Activated naive CD4-positive, alpha-beta T cell treated with anti-CD3 and anti-CD28 coated beads, Interleukin-2, amount 50 U/mL, for 24 hours (primary cell): ENCODE measurements around the gene FARP1.

Experiments
- H3K27ac Mint-ChIP-seq: one replicate; pipeline ENCODE4 v1.8.0; 2021; ENCODE audit warnings: mild to moderate bottlenecking, mixed read lengths
- H3K27me3 Mint-ChIP-seq: one replicate; pipeline ENCODE4 v1.8.0; 2021; ENCODE audit warnings: mixed read lengths
- H3K36me3 Mint-ChIP-seq: one replicate; pipeline ENCODE4 v1.8.0; 2021; ENCODE audit warnings: mixed read lengths
- H3K4me1 Mint-ChIP-seq: one replicate; pipeline ENCODE4 v1.8.0; 2021; ENCODE audit warnings: mixed read lengths
- H3K4me3 Mint-ChIP-seq: one replicate; pipeline ENCODE4 v1.8.0; 2021; ENCODE audit warnings: mild to moderate bottlenecking, mixed read lengths
- H3K9me3 Mint-ChIP-seq: one replicate; pipeline ENCODE4 v1.8.0; 2021; ENCODE audit warnings: mixed read lengths

Gene FARP1

DNA sequence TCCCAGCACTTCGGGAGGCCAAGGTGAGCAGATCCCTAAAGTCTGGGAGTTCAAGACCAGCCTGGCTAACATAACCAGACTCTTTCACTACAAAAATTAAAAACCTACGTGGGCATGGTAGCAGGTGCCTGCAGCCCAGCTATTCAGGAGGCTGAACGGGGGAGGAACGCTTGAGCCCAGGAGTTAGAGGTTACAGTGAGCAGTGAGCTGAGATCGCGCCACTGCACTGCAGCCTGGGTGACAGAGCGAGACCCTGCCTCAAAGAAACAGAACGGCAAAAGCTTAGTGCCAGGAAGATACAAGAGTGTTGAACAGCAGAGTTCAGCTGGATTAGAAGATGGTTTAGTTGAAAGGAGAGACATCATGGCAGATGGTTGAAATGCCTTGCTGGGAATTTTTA is 58.3 kb downstream of the FARP1 start:
- Mint-ChIP-seq H3K9me3 (peaks cover 7% of the 10 kb centered on the region), H3K36me3 (no peaks in the 10 kb centered on the region), H3K27me3 (no peaks in the 10 kb centered on the region), H3K4me1 (no peaks in the 10 kb centered on the region), H3K4me3 (no peak overlapping the region), H3K27ac (no peak overlapping the region)

DNA sequence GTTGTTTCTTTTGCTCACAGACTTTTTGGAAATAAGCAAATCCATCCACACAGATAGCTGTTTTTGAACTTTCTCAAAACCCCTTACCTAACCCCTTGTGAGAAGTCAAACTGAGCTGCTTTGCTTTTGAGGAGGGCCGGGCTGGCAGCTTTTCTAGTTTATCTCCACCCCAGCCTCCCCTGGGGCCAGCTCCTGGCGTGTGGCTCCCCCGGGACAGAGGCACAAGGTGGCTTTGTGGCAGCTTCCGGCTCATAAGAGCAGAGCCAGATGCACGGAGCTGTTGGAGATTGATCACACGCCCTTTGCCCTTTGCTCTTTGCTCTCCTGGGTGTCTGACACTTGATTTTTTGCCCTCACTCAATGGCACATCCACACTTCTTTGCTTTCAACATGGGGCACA is 59.1 kb downstream of the FARP1 start:
- Mint-ChIP-seq H3K36me3 (no peaks in the 10 kb centered on the region), H3K4me3 (no peak overlapping the region), H3K9me3 (peaks cover 15% of the 10 kb centered on the region), H3K4me1 (no peaks in the 10 kb centered on the region), H3K27ac (no peak overlapping the region), H3K27me3 (no peaks in the 10 kb centered on the region)

DNA sequence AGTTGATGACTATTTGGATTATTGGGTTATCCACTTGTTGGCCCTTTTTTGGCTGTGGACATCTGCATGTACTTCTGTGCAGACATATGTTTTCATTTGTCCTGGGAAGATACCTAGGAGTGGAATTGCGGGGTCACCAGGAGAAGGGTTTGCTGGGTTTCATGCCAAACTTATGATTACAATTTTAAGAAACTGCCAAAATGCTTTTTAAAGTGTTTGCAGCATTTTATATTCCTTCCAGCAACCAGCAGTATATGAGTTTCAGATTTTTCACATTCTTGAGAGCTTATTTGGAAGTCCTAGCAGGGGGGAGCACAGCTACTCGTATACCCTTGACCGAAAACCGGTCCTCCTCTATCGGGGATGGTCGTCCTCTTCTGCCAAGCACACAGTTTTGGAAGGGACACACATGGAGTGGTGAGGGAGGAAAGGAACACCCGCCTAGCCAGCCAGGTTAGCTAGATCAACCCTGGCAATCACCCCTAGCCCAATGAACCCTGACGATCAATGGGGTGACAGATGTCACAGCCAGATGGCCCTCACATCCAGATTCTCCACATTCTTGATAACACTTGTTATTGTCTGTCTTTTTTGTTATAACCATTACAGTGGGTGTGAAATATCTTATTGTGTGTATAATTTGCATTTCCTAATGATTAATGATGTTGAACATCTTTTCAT is 60.9 kb downstream of the FARP1 start:
- Mint-ChIP-seq H3K27ac (no peak overlapping the region), H3K9me3 (peaks cover 17% of the 10 kb centered on the region), H3K27me3 (peaks cover 3% of the 10 kb centered on the region), H3K4me3 (no peak overlapping the region), H3K36me3 (no peaks in the 10 kb centered on the region), H3K4me1 (no peaks in the 10 kb centered on the region)

DNA sequence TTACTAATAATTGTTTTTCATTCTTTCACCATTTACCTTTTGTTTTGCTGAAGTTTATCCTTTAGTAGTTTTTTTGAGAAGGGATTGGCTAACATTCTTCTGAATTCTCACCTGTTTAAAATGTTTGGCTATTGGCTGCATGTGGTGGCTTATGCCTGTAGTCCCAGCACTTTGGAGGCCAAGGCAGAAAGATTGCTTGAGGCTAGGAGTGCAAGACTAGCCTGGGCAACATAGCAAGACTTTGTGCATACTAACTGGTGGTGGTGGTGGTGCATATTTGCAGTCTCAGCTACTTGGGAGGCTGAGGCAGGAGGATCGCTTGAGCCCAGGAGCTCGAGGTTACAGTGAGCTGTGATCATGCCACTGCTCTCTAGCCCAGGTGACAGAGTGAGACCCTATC is 61.7 kb downstream of the FARP1 start:
- Mint-ChIP-seq H3K4me3 (no peak overlapping the region), H3K9me3 (peaks cover 17% of the 10 kb centered on the region), H3K4me1 (no peaks in the 10 kb centered on the region), H3K36me3 (no peaks in the 10 kb centered on the region), H3K27ac (no peak overlapping the region), H3K27me3 (peaks cover 3% of the 10 kb centered on the region)

DNA sequence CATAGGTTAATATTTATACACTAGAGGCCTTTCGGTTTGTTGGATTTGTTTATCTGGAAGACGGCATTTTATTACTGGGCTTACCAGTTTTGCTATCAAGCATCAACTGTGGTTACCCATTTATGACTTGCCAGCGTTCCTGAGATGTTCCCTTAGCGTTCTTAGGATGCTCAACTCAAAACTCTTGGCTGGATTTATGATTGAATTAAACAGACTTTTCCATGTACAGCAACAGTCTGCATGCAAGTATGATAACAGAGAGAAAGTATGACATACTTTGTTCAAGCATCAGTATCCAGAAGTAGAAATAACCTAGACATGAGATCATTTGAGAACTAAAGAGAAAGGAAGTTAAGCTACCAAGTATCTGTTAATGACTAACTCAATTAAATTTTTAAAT is 64.1 kb downstream of the FARP1 start:
- Mint-ChIP-seq H3K9me3 (peaks cover 17% of the 10 kb centered on the region), H3K4me3 (no peak overlapping the region), H3K27me3 (peaks cover 6% of the 10 kb centered on the region), H3K4me1 (no peaks in the 10 kb centered on the region), H3K36me3 (no peaks in the 10 kb centered on the region), H3K27ac (no peak overlapping the region)

DNA sequence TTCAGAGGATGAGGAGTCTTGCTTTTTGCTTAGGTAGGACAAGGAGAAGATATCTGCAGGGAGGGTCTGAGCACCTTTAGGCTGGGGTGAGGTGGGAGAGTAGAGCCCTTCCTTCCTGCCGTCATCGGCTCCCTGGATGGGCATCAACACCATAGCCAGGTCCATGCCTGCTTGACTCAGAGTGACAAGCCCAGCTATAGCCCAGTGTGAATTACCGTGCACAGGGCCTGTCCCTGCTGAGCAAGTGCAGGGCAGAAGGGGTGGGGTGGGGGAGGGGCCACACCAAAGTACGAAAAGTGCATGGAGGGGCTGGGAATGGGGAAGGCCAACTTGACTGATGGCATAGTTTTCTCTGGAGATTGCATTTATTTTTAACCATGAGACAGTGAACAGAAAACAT is 64.5 kb downstream of the FARP1 start:
- H3K9me3 Mint-ChIP-seq = peaks cover 17% of the 10 kb centered on the region
- no peak overlapping the region for H3K4me3 Mint-ChIP-seq
- no peaks in the 10 kb centered on the region for H3K4me1 Mint-ChIP-seq
- H3K27ac Mint-ChIP-seq = no peak overlapping the region
- H3K36me3 Mint-ChIP-seq = no peaks in the 10 kb centered on the region
- H3K27me3 Mint-ChIP-seq = peaks cover 6% of the 10 kb centered on the region

DNA sequence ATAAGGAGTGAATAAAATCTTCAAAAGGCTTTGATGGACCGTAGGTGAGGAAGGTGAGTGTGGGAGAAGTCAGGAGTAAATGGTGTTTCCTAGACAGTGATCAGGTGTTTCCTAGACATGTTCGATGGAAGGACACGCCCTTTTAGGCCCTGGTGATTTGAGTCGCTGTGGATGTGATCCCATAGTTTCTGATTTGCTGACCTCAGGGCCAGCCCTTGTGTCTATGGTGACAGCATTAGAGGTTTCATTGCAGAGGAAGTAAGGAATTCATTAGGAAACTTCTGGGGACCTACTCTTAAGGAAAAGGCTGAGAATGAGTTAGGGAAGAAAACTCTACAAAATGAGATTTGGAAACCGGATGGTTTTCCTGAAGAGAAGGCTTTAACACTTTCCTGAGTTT is 65.7 kb downstream of the FARP1 start:
- peaks cover 6% of the 10 kb centered on the region for H3K27me3 Mint-ChIP-seq
- H3K36me3 Mint-ChIP-seq = no peaks in the 10 kb centered on the region
- no peaks in the 10 kb centered on the region for H3K4me1 Mint-ChIP-seq
- H3K9me3 Mint-ChIP-seq = peaks cover 17% of the 10 kb centered on the region
- no peak overlapping the region for H3K27ac Mint-ChIP-seq
- no peak overlapping the region for H3K4me3 Mint-ChIP-seq

DNA sequence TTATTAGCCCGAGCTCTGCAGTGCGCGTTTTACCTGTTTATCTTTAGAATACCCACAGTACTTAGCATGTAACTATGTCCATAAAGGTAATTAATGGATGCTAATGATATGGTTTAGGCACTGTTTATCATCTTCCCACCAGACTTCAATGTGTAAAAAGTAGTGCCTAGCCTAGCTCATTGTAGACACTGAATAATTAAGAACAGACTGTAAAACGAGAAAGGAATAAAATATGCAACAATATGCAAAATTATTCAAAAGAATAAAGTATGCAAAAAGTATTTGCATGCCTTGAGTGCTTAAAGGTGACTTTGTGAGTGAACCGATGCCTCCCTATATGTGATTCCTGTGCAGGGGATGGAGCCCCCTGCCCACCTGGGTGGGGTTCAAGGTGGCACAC is 69.9 kb downstream of the FARP1 start:
- Mint-ChIP-seq H3K27ac (no peak overlapping the region), H3K9me3 (no peaks in the 10 kb centered on the region), H3K4me1 (no peaks in the 10 kb centered on the region), H3K27me3 (peaks cover 9% of the 10 kb centered on the region), H3K4me3 (no peak overlapping the region), H3K36me3 (no peaks in the 10 kb centered on the region)

DNA sequence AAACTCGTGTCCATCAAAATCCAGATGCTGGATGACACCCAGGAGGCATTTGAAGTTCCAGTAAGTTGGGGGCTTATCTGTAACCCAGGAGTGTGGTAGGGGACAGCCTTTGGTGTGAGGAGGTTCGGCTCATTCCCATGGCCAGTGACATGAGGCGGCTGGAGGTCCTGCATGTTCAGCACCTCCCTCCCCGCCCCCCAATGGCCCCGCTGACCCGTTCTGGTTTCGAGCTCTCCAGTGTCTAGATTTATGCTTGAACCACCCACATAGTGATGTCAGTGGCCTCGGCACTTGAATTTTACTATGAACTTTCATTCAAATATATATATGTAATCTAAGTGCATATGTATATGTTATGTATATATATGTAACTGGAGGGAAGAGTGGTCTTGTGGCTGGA is 70.5 kb downstream of the FARP1 start:
- H3K27me3 Mint-ChIP-seq = peaks cover 9% of the 10 kb centered on the region
- H3K4me1 Mint-ChIP-seq = no peaks in the 10 kb centered on the region
- H3K9me3 Mint-ChIP-seq = no peaks in the 10 kb centered on the region
- no peaks in the 10 kb centered on the region for H3K36me3 Mint-ChIP-seq
- H3K4me3 Mint-ChIP-seq = no peak overlapping the region
- no peak overlapping the region for H3K27ac Mint-ChIP-seq

DNA sequence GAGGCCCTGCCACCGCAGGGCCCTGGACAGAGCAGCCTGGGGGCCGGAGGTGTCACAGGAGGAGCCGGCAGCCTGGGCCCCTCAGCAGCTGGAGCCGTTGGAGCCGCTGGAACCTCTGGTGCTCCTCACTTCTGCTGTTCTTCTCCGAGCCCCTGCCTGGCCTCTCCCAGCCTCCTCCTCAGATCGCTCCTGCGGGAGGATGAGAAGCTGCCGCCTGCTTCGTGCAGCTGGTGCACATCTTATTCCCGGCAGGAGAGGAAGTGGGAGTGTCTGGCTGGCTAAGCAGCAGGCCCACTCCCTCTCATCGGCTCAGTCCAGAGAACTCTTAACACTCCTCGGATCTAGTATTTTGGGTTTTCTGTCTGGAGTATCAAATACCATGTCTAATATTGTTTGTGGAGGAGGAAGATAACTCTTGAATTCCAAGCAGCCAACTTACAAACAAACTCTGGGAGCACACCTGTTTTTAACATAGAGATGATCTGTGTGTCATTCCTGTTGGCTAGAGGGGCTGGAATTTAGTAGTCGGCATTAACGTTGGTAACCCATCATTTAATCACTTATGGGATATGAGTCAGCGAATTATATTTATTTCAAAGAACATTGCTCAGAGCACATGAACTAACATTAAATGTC is 71.2 kb downstream of the FARP1 start:
- no peaks in the 10 kb centered on the region for H3K4me1 Mint-ChIP-seq
- H3K4me3 Mint-ChIP-seq = no peak overlapping the region
- no peaks in the 10 kb centered on the region for H3K9me3 Mint-ChIP-seq
- no peaks in the 10 kb centered on the region for H3K36me3 Mint-ChIP-seq
- H3K27me3 Mint-ChIP-seq = peaks cover 5% of the 10 kb centered on the region
- H3K27ac Mint-ChIP-seq = no peak overlapping the region

DNA sequence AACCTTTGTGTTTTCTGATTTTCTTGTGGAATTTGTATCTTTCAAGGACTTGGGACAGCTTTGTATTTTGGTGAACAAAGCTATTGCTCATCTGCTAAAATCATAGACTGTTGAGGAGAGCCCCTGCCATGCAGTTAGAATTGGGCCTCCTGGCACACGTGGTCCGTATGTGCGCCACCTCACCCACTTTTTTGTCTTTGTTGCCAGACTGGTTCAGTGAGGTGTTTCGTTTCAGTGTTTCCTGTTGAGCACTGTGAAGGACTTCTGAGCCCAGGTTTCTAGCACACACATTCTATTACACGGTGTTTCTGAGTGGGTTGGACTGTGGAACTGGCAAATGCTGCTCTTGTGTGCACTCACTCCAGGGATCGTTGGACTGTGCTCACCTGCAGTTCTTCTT is 71.8 kb downstream of the FARP1 start:
- no peaks in the 10 kb centered on the region for H3K4me1 Mint-ChIP-seq
- no peak overlapping the region for H3K27ac Mint-ChIP-seq
- H3K36me3 Mint-ChIP-seq = no peaks in the 10 kb centered on the region
- no peak overlapping the region for H3K4me3 Mint-ChIP-seq
- H3K27me3 Mint-ChIP-seq = peaks cover 5% of the 10 kb centered on the region
- no peaks in the 10 kb centered on the region for H3K9me3 Mint-ChIP-seq

DNA sequence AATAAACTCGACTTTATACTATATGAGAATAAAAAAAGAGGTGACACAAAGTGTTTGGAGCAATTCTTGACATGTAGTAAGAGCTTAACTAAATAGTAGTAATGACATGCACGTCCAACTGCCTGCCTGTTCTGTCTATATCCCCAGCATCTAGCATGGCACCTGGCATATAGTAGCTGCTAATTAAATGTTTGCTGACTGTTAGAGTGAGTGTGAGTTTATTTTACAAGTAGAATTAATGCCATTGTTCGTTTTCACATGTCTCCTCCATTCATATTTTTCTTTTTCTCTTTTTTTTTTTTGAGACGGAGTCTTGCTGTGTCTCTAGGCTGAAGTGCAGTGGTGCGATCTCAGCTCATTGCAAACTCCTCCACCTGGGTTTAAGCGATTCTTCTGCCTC is 72.6 kb downstream of the FARP1 start:
- Mint-ChIP-seq H3K9me3 (no peaks in the 10 kb centered on the region), H3K4me1 (no peaks in the 10 kb centered on the region), H3K27ac (no peak overlapping the region), H3K27me3 (peaks cover 5% of the 10 kb centered on the region), H3K36me3 (no peaks in the 10 kb centered on the region), H3K4me3 (no peak overlapping the region)

DNA sequence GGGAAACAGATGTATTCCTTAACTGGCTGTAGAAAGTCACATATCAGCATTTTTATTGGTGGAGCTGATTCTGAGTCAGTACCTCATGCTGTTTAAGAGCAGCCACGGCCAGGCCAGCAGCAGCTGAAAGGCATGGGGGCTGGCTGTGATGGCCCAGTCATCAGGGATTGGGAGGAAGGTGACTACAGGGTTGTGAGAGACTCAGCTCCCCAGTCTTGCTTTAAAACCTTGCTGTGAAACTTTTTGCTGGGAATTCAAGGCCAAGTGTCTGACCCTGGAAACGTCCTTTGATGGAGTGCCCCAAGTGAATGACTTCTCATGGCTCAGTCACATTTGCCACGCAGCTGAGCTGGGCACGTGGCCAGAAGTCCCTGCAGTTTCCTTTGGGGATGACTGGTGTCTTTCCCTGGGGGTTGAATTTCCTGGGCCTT is 73.3 kb downstream of the FARP1 start:
- H3K4me1 Mint-ChIP-seq = no peaks in the 10 kb centered on the region
- peaks cover 3% of the 10 kb centered on the region for H3K27me3 Mint-ChIP-seq
- H3K27ac Mint-ChIP-seq = no peak overlapping the region
- H3K36me3 Mint-ChIP-seq = no peaks in the 10 kb centered on the region
- no peaks in the 10 kb centered on the region for H3K9me3 Mint-ChIP-seq
- H3K4me3 Mint-ChIP-seq = no peak overlapping the region

DNA sequence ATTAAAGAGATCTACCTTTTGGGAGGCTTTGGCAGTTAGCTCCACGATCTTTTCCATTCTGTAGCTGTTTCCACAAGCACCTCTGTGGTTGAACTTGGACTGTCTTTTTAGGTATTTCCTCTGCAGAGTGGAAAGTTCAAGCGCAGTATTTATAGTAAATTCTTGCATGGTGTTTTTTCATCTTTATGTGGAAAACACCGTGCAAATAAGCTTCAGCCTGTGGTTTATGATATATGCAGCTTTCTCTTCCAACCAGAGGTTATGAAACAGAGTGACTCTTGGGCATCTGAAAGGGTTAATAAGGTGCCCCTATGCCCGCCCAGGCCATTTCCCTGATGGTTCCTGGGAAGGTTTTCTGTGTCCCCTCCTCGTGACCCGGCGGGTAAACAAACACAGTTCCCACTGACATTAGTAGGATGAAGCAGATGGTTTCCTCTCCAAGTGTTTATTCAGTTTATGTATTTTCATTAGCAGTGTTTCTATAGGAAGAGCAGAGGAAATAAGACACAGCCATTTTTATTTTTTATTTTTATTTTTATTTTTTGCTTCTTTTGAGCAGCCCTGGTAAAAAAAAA is 73.9 kb downstream of the FARP1 start:
- H3K27ac Mint-ChIP-seq = no peak overlapping the region
- H3K27me3 Mint-ChIP-seq = peaks cover 4% of the 10 kb centered on the region
- H3K4me1 Mint-ChIP-seq = no peaks in the 10 kb centered on the region
- no peak overlapping the region for H3K4me3 Mint-ChIP-seq
- no peaks in the 10 kb centered on the region for H3K36me3 Mint-ChIP-seq
- no peaks in the 10 kb centered on the region for H3K9me3 Mint-ChIP-seq

DNA sequence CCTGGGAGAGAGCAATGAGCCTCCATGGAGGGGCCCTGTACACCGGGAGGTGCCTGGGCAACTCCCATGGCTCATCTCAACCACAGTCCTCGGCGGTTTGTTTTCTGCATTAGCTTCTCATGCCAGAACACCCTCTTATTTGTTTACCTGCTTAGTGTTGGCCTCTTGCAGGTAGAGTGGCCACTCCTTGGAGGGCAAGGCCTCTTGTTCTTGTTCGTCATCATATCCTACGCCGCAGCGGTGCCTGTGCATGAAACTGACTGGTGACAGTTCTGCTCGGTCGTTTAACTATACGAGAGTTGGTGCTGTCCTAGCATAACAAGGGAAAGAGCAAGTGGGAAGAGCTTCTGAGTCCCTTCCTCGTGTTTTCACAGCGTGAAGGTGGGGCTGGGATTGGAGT is 74.7 kb downstream of the FARP1 start:
- peaks cover 5% of the 10 kb centered on the region for H3K27me3 Mint-ChIP-seq
- H3K4me1 Mint-ChIP-seq = no peaks in the 10 kb centered on the region
- H3K27ac Mint-ChIP-seq = no peak overlapping the region
- no peaks in the 10 kb centered on the region for H3K9me3 Mint-ChIP-seq
- no peak overlapping the region for H3K4me3 Mint-ChIP-seq
- no peaks in the 10 kb centered on the region for H3K36me3 Mint-ChIP-seq

DNA sequence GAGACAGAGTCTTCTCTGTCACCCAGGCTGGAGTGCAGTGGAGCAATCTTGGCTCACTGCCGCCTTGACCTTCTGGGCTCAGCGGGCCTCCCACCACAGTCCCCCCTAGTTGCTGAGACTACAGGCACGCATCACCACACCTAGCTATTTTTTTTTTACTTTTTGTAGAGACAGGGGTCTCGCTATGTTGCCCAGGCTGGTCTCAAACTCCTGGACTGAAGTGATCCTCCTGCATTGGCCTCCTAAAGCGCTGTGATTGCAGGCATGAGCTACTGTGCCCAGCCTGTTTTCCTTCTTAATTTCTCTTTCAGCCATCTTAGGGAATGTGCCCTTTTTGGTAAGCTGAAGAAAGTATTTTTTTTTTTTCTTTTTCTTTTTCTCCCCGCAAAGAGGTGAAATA is 76.8 kb downstream of the FARP1 start:
- Mint-ChIP-seq H3K36me3 (no peaks in the 10 kb centered on the region), H3K27ac (no peak overlapping the region), H3K4me1 (no peaks in the 10 kb centered on the region), H3K27me3 (peaks cover 5% of the 10 kb centered on the region), H3K9me3 (no peaks in the 10 kb centered on the region), H3K4me3 (no peak overlapping the region)
